Sigmoid colon (tissue), 4 donors: Measurements from ENCODE around the gene MRPL41.

Experiments used
- CTCF ChIP-seq, 4 experiments: fragments of 450-650 bp in 3 of 4; fragments of 200-600 bp in 1 of 4; IDR thresholded peaks; one replicate each; pipeline ENCODE4 v1.5.1; 2016 to 2019; ENCODE audit warnings: antibody characterized with exemption in 4 of 4, mild to moderate bottlenecking in 3 of 4, moderate library complexity in 2 of 4
- EP300 ChIP-seq, 4 donors: sonication (generic); formaldehyde crosslinking; IDR thresholded peaks; one replicate each; pipeline ENCODE4 v1.6.1; 2017; ENCODE audit warnings: antibody characterized with exemption in 4 of 4
- POLR2A ChIP-seq, 2 donors: fragments of 450-650 bp; IDR thresholded peaks; one replicate each; pipeline ENCODE4 v1.6.1; 2016; ENCODE audit warnings: antibody characterized with exemption in 2 of 2, mild to moderate bottlenecking in 2 of 2, moderate library complexity in 2 of 2
- POLR2AphosphoS5 ChIP-seq, 4 donors: sonication (generic); formaldehyde crosslinking; IDR thresholded peaks; one replicate each; pipeline ENCODE4 v1.6.1; 2017; ENCODE audit warnings: antibody characterized with exemption in 4 of 4

- TF ChIP-seq CTCF (IDR thresholded peaks at IDR 0.05) (no peak), POLR2AphosphoS5 (IDR thresholded peaks at IDR 0.05) (no peak), EP300 (IDR thresholded peaks at IDR 0.05) (no peak), POLR2A (IDR thresholded peaks at IDR 0.05) (no peak)
Observed at GRCh38 chr9:137545123-137545522, 6.6 kb upstream of the MRPL41 start.
